ENCODE data around the gene CHD9NB. TPM values are rescaled to one million over a fixed set of nuclear protein-coding genes. Genes with fewer than 3 reads are reported as not detected.

The CHD9NB gene
- total RNA-seq, 3 donors from 2014 or later: 1.3 to 16.4 (median 3.3) TPM

DNA sequence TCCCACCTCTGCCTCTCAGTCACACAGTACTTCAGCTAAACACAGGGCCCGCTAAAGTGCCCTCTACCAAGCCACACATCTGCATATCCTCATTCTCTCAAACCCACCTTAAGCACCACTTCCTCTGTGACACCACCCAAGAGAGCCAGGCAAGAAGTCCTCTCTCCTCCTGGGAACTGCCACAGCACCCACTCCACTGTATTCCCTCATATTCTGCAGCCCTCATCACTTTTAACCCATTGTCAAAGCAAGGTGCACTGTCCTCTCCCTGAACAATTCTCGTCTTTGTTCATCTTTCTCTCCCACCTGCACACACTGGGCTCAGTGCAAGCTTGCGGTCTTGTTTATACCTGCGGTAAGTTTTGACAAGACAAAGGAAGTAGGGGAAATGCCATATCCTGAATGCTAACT lies 15.7 kb upstream of the CHD9NB start:
- Histone ChIP-seq H3K9me3 (no peaks in the 10 kb centered on the region), H3K4me3 (no peak overlapping the region), H3K4me1 (no peaks in the 10 kb centered on the region), H3K36me3 (no peaks in the 10 kb centered on the region), H3K27me3 (no peaks in the 10 kb centered on the region), H3K27ac (peak overlapping the region; percentile 17 to 48)
- intact Hi-C loops (cut with DNase I; ENCODE audit: low total_unique reads): no loop called here
- DNase-seq (ENCODE audit: low spot score in 2 of 2): no peak
- TF ChIP-seq POLR2AphosphoS5 (IDR thresholded peaks at IDR 0.05) (no peak), CTCF (IDR thresholded peaks at IDR 0.05) (no peak), POLR2A (IDR thresholded peaks at IDR 0.05) (no peak)

- intact Hi-C loops (cut with DNase I; ENCODE audit: low total_unique reads): no loop called here
- Histone ChIP-seq H3K27me3 (no peaks in the 10 kb centered on the region), H3K4me1 (no peaks in the 10 kb centered on the region), H3K27ac (peak overlapping the region; percentile 17 to 48), H3K36me3 (no peaks in the 10 kb centered on the region), H3K4me3 (no peak overlapping the region), H3K9me3 (no peaks in the 10 kb centered on the region)
- TF ChIP-seq CTCF (IDR thresholded peaks at IDR 0.05) (no peak), POLR2AphosphoS5 (IDR thresholded peaks at IDR 0.05) (no peak), POLR2A (IDR thresholded peaks at IDR 0.05) (no peak)
- no peak for DNase-seq (ENCODE audit: low spot score in 2 of 2)
Observed at GRCh38 chr16:53067675-53068074, 15.0 kb upstream of the CHD9NB start.

- H3K4me3 ChIP-seq: no peak overlapping the region
- H3K36me3 ChIP-seq: no peaks in the 10 kb centered on the region
- peaks cover 0 to 12% of the 10 kb centered on the region in 2 donors for H3K4me1 ChIP-seq
- intact Hi-C loops (cut with DNase I; ENCODE audit: low total_unique reads): no loop called here
- peak overlapping the region; percentile 50 to 62 for H3K27ac ChIP-seq
- H3K27me3 ChIP-seq: no peaks in the 10 kb centered on the region
- no peak for DNase-seq (ENCODE audit: low spot score in 2 of 2)
- TF ChIP-seq CTCF (IDR thresholded peaks at IDR 0.05) (no peak), POLR2AphosphoS5 (IDR thresholded peaks at IDR 0.05) (no peak), POLR2A (IDR thresholded peaks at IDR 0.05) (no peak)
- H3K9me3 ChIP-seq: no peaks in the 10 kb centered on the region
Observed at GRCh38 chr16:53065461-53066061, 12.9 kb upstream of the CHD9NB start.

DNA sequence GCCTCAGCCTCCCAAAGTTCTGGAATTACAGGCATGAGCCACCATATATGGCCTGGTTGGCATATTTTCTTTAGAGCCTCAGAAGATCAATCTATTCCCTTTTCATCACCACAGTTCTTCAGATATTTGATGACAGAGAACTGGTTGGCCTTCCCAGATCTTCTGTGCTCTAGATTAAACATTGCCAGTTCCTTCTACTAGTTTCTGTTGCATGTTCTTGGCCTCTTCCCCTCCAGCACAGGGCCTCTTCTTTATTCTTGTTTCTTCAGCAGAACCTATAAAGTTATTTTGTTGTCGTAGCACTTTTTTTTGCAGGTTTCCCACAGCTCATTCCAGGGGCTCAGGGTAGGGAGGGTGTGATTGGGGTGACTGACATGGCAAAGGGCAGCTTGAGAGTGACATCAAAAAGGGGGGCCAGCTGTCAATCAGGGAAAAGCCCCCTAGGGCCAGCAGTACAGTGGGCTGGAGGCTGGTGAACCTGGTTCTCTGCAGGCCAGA lies 11.4 kb upstream of the CHD9NB start:
- intact Hi-C loops (cut with DNase I; ENCODE audit: low total_unique reads): no loop called here
- DNase-seq (ENCODE audit: low spot score in 2 of 2): no peak
- no peak for TF ChIP-seq POLR2A (IDR thresholded peaks at IDR 0.05)
- no peak for TF ChIP-seq POLR2AphosphoS5 (IDR thresholded peaks at IDR 0.05)
- no peak for TF ChIP-seq CTCF (IDR thresholded peaks at IDR 0.05)

GRCh38 chr16:53061701-53062159 lies 9.0 kb upstream of the CHD9NB start:
- Histone ChIP-seq H3K4me1 (peaks cover 0 to 12% of the 10 kb centered on the region in 2 donors), H3K9me3 (no peaks in the 10 kb centered on the region), H3K27ac (peak overlapping the region; percentile 26 to 66), H3K4me3 (no peak overlapping the region), H3K27me3 (no peaks in the 10 kb centered on the region), H3K36me3 (no peaks in the 10 kb centered on the region)
- intact Hi-C loops (cut with DNase I; ENCODE audit: low total_unique reads): no loop called here
- DNase-seq (ENCODE audit: low spot score in 2 of 2): no peak
- TF ChIP-seq POLR2A (IDR thresholded peaks at IDR 0.05) (no peak), POLR2AphosphoS5 (IDR thresholded peaks at IDR 0.05) (no peak), CTCF (IDR thresholded peaks at IDR 0.05) (no peak)

More for the DNA sequence above, 11.4 kb upstream of the CHD9NB start:
- H3K36me3 ChIP-seq: no peaks in the 10 kb centered on the region
- no peaks in the 10 kb centered on the region for H3K9me3 ChIP-seq
- H3K4me1 ChIP-seq: peaks cover 0 to 12% of the 10 kb centered on the region in 2 donors
- H3K27ac ChIP-seq: peak overlapping the region in 1 of 2 donors; percentile 62
- no peak overlapping the region for H3K4me3 ChIP-seq
- H3K27me3 ChIP-seq: no peaks in the 10 kb centered on the region

All from breast epithelium (tissue), 4 donors.